Measurements from ENCODE around the gene EXOC3.

DNA sequence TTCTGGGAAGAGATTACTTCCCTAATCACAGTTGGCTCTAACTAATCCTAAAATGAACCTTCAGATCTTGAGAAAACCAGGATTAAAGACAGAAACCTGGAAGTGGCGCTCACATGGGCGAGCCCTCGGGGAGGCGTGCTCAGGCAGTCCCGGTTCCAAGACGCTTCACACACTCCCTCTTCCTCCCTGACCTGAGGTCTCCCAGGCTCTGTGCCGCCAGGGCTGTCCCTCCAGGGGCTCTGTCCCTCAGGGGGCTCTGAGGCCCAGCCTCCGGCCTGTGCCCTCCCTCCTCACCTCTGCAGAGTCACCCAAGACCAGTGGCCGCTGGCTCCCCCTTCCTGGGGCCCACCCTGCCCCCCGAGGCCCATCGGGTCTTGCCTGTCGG, 71.1 kb downstream of the EXOC3 start:
- no peak for TF ChIP-seq POLR2A (IDR thresholded peaks at IDR 0.05)
- TF ChIP-seq, protein P1, sequence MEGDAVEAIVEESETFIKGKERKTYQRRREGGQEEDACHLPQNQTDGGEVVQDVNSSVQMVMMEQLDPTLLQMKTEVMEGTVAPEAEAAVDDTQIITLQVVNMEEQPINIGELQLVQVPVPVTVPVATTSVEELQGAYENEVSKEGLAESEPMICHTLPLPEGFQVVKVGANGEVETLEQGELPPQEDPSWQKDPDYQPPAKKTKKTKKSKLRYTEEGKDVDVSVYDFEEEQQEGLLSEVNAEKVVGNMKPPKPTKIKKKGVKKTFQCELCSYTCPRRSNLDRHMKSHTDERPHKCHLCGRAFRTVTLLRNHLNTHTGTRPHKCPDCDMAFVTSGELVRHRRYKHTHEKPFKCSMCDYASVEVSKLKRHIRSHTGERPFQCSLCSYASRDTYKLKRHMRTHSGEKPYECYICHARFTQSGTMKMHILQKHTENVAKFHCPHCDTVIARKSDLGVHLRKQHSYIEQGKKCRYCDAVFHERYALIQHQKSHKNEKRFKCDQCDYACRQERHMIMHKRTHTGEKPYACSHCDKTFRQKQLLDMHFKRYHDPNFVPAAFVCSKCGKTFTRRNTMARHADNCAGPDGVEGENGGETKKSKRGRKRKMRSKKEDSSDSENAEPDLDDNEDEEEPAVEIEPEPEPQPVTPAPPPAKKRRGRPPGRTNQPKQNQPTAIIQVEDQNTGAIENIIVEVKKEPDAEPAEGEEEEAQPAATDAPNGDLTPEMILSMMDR (IDR thresholded peaks at IDR 0.05), result no peak

Data from gastroesophageal sphincter (tissue), 3 donors.